ENCODE measurements around the gene WNT3. TPM values are rescaled to one million over a fixed set of nuclear protein-coding genes. Genes with fewer than 3 reads are reported as not detected.

The WNT3 gene
- total RNA-seq, 4 donors from 2014 or later: 0.27 to 0.48 TPM; not detected in 2

DNA sequence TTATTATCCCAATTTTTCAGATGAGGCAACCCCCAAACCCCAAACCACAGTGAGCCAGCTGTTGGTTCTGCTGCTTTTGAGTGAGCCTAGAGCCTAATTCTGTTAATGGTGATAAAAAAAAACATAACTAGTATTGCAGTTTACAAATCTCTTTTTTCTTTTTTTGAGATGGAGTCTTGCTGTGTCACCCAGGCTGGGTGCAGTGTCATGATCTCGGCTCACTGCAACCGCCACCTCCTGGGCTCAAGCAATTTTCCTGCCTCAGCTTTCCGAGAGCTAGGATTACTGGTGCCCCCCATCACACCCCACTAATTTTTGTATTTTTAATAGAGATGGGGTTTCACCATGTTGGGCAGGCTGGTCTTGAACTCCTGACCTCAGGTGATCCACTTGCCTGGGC, 36.0 kb upstream of the WNT3 start:
- Histone ChIP-seq H3K36me3 (no peaks in the 10 kb centered on the region), H3K4me1 (peaks cover 4 to 13% (median 9%) of the 10 kb centered on the region in 4 donors), H3K4me3 (no peak overlapping the region), H3K27ac (no peak overlapping the region), H3K9me3 (no peaks in the 10 kb centered on the region), H3K27me3 (peaks cover 67% of the 10 kb centered on the region)
- 95 to 96% methylated on average over 3 of the region's 3 CpGs for WGBS, 2 donors (ENCODE audit: low coverage in 1 of 2)
- in situ Hi-C loops (cut with MboI; ENCODE audit: low pct_ligation_motif_present in 1 of 4, low pct_unique_long_range_greater_than_20kb in 1 of 4, low sequenced_read_pairs in 3 of 4) (no loop called here), intact Hi-C loops (cut with DNase I; ENCODE audit: low total_unique reads) (no loop called here)
- no peak for DNase-seq
- TF ChIP-seq POLR2A (IDR thresholded peaks at IDR 0.05) (no peak), EP300 (IDR thresholded peaks at IDR 0.05; ENCODE audit: low read depth) (no peak), CTCF (IDR thresholded peaks at IDR 0.05) (no peak), POLR2AphosphoS5 (IDR thresholded peaks at IDR 0.05) (no peak)

GRCh38 chr17:46853896-46854444, 35.5 kb upstream of the WNT3 start:
- Histone ChIP-seq H3K9me3 (no peaks in the 10 kb centered on the region), H3K27me3 (peaks cover 72% of the 10 kb centered on the region), H3K4me1 (peaks cover 4 to 13% (median 9%) of the 10 kb centered on the region in 4 donors), H3K27ac (no peak overlapping the region), H3K4me3 (no peak overlapping the region), H3K36me3 (no peaks in the 10 kb centered on the region)
- WGBS, 2 donors (ENCODE audit: low coverage in 1 of 2): 86% methylated on average over 6 of the region's 6 CpGs; no CpG with 5 or more reads in 1 of the 2 donors
- intact Hi-C loops (cut with DNase I; ENCODE audit: low total_unique reads) (no loop called here), in situ Hi-C loops (cut with MboI; ENCODE audit: low pct_ligation_motif_present in 1 of 4, low pct_unique_long_range_greater_than_20kb in 1 of 4, low sequenced_read_pairs in 3 of 4) (no loop called here)
- no peak for TF ChIP-seq CTCF (IDR thresholded peaks at IDR 0.05)
- TF ChIP-seq POLR2A (IDR thresholded peaks at IDR 0.05): no peak
- no peak for DNase-seq

DNA sequence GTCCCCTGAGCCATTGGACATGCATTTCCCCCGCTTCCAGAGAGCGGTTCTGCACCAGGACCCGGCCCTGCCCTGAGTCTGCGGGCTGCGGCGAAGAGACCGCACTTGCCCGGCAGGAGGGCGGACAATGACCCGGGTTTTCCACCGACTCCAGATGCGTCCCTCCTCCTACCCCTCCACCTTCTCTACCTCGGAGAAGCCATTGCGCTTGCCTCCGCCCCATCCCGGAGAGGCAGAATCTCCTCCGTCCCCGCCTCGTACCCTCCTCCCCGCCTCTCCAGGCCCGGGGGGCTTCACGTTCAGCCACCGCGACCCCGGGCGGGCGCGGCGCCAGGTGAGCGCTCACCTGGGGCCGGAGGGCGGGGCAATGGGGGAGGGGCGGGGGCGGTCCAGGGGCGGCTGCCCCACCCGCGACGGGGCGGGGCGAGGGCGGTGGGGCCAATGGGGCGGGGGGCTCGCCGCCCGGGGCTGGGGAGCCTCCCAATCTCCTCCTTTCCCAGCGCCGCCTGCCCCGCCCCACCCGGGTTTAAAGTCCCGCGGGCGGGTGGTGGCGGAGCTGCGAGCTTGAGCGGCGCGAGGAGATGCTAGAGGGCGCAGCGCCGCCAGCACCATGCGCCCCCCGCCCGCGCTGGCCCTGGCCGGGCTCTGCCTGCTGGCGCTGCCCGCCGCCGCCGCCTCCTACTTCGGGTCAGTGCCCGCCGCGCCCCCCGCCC, 32.7 kb upstream of the WNT3 start, which contains the start of gene WNT9B:
Gene WNT9B (plus strand): TSS at position 555 of the 713 bp plus-strand sequence. CDS start 56 bp downstream, at position 611.
- H3K9me3 ChIP-seq: no peaks in the 10 kb centered on the region
- no peak within 1 kb of the TSS for H3K27ac ChIP-seq
- DNase-seq: peak; percentile 75
- peak within 1 kb of the TSS in 3 of 4 donors; percentile 15 to 40 (median 32) for H3K4me3 ChIP-seq
- H3K27me3 ChIP-seq: peaks cover 77% of the 10 kb centered on the region
- in situ Hi-C loops (cut with MboI; ENCODE audit: low pct_ligation_motif_present in 1 of 4, low pct_unique_long_range_greater_than_20kb in 1 of 4, low sequenced_read_pairs in 3 of 4) (no loop called here), intact Hi-C loops (cut with DNase I; ENCODE audit: low total_unique reads) (no loop called here)
- no peaks in the 10 kb centered on the region for H3K36me3 ChIP-seq
- TF ChIP-seq EP300 (IDR thresholded peaks at IDR 0.05; ENCODE audit: low read depth) (no peak), POLR2AphosphoS5 (IDR thresholded peaks at IDR 0.05) (no peak), POLR2A (IDR thresholded peaks at IDR 0.05) (no peak), CTCF (IDR thresholded peaks at IDR 0.05) (no peak)
- H3K4me1 ChIP-seq: peaks cover 4 to 13% (median 9%) of the 10 kb centered on the region in 4 donors
- 3% methylated on average over 31 of the region's 75 CpGs; no CpG with 5 or more reads in 1 of the 2 donors for WGBS, 2 donors (ENCODE audit: low coverage in 1 of 2)

- H3K4me3 ChIP-seq: peak overlapping the region in 2 of 4 donors; percentile 32 to 40
- H3K4me1 ChIP-seq: peaks cover 4 to 13% (median 9%) of the 10 kb centered on the region in 4 donors
- no peaks in the 10 kb centered on the region for H3K36me3 ChIP-seq
- intact Hi-C loops (cut with DNase I; ENCODE audit: low total_unique reads): no loop called here
- TF ChIP-seq POLR2A (IDR thresholded peaks at IDR 0.05) (no peak), EP300 (IDR thresholded peaks at IDR 0.05; ENCODE audit: low read depth) (no peak), POLR2AphosphoS5 (IDR thresholded peaks at IDR 0.05) (no peak), CTCF (IDR thresholded peaks at IDR 0.05) (no peak)
- no peak overlapping the region for H3K27ac ChIP-seq
- no peaks in the 10 kb centered on the region for H3K9me3 ChIP-seq
- peaks cover 77% of the 10 kb centered on the region for H3K27me3 ChIP-seq
- 62 to 64% methylated on average over 4 to 13 of the region's 13 CpGs for WGBS, 2 donors (ENCODE audit: low coverage in 1 of 2)
- no peak for DNase-seq
- in situ Hi-C loops (cut with MboI; ENCODE audit: low pct_ligation_motif_present in 1 of 4, low pct_unique_long_range_greater_than_20kb in 1 of 4, low sequenced_read_pairs in 3 of 4): no loop called here
Observed at GRCh38 chr17:46850688-46851028, 32.2 kb upstream of the WNT3 start.

All from transverse colon (tissue), 4 donors.